HTR-8/SVneo (cell line): ENCODE data around the gene AIFM3.

Source experiments
- DNase-seq: peaks from one replicate; pipeline ENCODE4 v3.0.0; 2011; ENCODE audit warnings: low spot score, mixed read lengths; ENCODE audit not compliant: insufficient read length
- FAIRE-seq: peaks from 2 replicates; lab custom pipeline; 2011; peaks lifted over from hg19 to GRCh38; lab: Jason Lieb, UNC

AIFM3 gene

DNA sequence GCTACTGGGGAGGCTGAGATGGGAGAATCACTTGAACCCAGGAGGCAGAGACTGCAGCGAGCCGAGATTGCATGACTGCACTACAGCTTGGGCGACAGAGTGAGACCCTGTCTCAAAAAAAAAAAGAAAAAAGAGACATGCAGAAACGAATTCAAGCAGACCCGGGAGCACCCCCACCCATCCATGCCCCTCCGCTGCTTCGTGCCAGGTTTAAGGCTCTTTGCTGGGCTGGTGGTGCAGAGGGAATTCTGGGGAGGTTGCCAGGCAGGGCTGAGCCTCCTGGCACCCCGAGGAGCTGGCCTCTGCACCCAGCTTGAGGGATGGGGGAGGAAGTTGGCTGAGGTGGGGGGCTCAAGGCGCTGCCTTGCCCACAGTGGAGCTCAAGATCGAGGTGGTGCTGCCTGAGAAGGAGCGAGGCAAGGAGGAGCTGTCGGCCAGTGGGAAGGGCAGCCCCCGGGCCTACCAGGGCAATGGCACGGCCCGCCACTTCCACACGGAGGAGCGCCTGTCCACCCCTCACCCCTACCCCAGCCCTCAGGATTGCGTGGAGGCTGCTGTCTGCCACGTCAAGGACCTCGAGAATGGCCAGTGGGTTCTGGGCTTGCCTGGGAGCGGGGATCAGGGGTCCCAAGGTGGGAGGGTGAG, 6.0 kb downstream of the AIFM3 start:
- no peak for FAIRE-seq
- DNase-seq, result no peak

DNA sequence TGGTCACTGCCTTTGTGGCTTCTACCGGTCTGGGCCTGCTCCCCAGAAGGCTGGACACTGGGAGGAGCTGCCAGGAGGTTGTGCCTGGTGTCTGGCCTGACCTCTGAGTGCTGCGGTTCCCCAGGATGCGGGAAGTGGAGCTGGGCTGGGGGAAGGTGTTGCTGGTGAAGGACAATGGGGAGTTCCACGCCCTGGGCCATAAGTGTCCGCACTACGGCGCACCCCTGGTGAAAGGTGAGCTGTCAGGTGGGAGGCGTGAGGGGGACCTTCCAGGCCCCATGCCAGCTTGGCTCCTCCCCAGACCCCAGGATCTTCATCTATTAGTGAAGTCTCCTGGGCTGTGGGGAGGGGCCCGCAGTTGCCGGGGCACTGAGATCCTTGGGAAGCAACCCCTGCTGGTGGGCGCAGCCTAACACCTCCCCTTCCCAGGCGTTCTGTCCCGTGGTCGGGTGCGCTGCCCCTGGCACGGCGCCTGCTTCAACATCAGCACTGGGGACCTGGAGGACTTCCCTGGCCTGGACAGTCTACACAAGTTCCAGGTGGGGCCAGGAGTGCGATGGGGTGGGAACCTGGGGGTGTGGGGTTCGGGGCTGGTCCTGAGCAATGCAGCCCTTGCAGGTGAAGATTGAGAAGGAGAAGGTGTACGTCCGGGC, 6.7 kb downstream of the AIFM3 start:
- FAIRE-seq, result no peak
- DNase-seq, result no peak

GRCh38 chr22:20974336-20974955, 7.4 kb downstream of the AIFM3 start:
- no peak for FAIRE-seq
- DNase-seq, result no peak

GRCh38 chr22:20975541-20976290, 8.7 kb downstream of the AIFM3 start:
- FAIRE-seq (no peak), DNase-seq (no peak)

GRCh38 chr22:20976291-20976877, 9.3 kb downstream of the AIFM3 start:
- FAIRE-seq, result no peak
- no peak for DNase-seq

- FAIRE-seq (no peak), DNase-seq (no peak)
Observed at GRCh38 chr22:20977019-20977418, 10.0 kb downstream of the AIFM3 start.

GRCh38 chr22:20977516-20978170, 10.6 kb downstream of the AIFM3 start:
- DNase-seq (no peak), FAIRE-seq (no peak)

- no peak for DNase-seq
- FAIRE-seq, result no peak
Observed at GRCh38 chr22:20978419-20978818, 11.4 kb downstream of the AIFM3 start.

DNA sequence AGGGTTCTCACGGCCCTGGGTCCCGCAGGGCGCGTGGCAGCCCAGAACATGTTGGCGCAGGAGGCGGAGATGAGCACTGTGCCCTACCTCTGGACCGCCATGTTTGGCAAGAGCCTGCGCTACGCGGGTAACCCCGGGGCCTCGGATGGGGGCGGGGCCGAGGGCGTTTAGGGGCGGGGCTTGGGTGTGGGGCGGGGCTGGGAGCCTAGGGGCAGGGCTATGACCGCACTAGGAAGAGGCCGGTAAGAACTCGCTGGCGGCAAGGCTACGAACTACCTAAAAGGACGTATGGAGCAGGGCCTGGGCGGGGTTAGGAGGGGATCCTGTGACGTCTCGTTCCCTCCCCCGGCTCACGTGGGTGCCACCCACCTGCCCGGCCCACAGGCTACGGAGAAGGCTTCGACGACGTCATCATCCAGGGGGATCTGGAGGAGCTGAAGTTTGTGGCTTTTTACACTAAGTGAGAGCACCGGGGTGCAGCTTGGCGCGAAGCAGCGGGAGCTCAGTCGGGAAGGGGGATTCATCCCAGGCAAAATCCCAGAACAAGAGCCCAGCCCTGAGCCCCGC, 12.3 kb downstream of the AIFM3 start:
- FAIRE-seq (no peak), DNase-seq (no peak)

DNA sequence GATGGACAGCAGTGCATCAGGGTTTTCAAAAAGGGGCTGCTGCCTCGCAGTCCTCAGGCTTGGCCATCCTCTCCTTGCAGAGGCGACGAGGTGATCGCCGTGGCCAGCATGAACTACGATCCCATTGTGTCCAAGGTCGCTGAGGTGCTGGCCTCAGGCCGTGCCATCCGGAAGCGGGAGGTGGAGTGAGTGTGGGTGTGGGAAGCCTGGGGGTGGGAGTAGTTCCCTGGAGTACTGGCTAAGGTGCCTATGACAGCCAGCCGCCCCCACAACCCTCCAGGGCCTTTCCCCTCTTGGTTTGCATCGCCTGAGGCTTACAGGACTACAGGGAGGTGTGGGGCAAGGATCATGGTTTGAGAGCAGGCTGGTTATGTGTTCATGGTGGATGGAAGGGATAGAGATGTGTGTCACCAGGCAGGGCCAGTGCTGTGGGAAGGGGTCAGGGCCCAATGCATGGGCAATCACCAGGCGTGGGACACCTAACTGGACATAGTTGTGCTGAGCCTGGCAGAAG, 12.9 kb downstream of the AIFM3 start:
- no peak for DNase-seq

GRCh38 chr22:20980523-20980922, 13.5 kb downstream of the AIFM3 start:
- no peak for FAIRE-seq

More for the DNA sequence above, 12.9 kb downstream of the AIFM3 start:
- FAIRE-seq, result no peak

DNA sequence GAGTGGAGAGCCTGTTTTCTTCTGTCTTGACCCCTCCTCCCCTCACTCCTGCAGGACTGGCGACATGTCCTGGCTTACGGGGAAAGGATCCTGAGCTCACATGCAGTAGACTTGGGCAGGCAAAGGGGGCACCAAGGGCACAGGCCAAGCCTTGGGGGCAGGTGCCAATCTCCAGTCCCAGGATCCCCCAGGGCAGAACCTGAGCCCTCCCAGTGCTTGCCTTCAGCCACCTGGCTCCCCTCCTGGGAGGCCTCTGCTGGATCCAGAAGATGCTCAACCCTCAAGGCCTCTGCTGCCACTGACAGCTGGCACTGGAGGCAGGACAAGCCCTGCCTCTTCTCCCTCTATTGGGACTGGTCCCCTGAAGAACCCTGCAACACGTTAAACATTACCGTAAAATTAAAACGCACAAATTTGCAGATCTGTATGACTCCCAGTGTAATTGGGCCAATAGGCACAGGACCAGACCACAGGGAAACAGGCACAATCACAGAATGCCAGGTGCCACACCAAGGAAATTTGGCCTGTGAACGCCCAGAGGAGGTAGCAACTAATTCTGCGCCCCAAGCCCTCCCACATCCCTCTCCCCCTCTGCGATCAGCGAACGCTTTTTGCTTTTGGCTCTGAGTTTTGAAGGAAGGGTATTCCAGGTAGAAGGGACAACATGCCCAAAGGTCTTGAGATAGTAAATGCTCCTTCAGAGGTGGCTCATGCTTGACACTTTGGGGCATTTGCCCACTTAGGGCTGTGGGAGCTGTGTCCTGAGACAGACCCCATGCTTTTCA, 14.1 kb downstream of the AIFM3 start:
- FAIRE-seq, result no peak
- DNase-seq, result no peak

More at GRCh38 chr22:20980523-20980922, 13.5 kb downstream of the AIFM3 start:
- no peak for DNase-seq

DNA sequence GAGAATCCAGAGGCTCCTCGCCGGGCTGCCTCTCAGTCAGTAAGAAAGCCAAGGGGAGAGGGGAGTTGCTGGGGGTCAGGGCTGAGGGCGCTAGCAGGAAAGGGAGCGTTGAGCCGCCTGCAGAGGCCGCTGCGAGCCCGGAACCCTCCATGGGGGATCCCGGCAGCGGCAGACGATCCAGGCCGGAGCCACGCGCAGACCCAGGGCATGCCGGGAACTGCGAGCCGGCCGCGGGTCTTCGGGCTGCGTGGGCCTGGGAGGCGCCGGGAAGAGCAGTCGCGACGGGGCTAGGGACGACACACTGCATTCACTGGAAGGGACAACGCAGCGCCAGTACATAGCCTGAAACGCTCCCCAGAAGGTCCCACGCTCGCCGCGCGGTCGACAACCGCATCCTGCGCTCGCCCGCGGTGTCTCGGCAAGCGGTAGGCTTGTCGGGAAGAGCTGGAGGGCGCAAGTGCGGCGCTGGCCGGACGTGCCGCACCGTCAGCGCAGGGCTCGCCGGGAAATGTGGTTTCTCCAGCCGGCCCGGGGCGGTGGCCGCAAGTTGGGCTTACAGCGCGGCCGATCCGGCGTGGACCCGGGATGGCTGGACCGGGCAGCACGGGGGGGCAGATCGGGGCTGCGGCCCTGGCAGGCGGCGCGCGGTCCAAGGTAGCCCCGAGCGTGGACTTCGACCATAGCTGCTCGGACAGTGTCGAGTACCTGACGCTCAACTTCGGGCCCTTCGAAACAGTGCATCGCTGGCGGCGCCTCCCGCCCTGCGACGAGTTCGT, 14.9 kb downstream of the AIFM3 start, which contains the start of gene LZTR1:
Gene LZTR1 (plus strand): TSS at position 511 of the 776 bp plus-strand sequence. CDS start 75 bp downstream, at position 586.
- DNase-seq, result peak; percentile 67
- no peak for FAIRE-seq

- FAIRE-seq, result no peak
Observed at GRCh38 chr22:20982563-20982882, 15.5 kb downstream of the AIFM3 start.

DNA sequence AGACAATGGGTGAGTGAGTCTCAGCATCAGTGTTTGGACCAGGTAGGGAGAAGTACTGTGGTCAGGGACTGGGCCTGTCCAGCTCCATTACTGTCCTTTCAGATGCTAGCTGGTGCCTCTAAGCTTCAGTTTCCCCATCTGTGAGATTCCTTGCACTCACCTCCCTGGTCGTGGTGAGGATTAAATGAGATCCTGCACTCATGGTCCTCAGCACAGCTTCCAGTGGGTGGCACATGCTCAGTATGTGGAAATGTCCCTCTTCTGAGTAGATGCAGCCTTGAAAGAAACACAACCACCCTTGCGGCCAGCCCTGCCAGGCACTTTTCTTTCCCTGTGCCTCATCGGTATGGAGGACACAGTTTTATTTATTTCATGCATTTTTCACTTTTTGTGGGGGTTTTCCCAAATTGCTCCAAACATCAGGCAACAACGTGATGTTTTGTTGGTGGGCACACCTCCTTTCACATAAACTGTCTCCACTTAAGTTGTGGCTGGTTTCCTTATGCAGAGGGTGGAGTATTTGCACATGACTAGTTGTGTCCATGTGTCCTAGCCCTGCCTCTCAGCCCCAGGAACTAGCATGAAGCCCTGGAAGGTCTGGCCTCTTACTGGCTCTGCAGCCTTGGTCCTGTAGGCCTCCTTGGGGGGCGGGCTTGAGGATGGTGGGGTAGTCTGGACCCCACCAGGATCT, 16.2 kb downstream of the AIFM3 start:
- DNase-seq, result no peak
- FAIRE-seq, result no peak

More at GRCh38 chr22:20982563-20982882, 15.5 kb downstream of the AIFM3 start:
- no peak for DNase-seq

DNA sequence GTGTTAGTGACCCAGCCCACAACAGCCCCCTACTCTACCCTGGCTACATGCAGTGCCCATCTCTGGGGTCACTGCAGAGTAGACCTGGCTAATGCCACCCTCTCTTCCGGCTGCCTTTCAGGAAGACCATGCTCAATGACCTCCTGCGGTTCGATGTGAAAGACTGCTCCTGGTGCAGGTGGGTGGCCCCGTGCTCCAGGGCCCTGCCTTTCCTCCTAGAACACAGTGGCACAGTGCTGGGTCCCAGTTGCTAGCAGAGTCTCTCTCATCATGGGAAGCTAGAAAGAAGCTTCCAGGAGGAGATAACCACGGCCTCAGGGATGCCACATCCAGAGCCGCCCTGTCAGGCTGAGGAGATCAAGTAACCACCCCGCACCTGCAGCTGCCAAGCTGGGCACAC, 18.7 kb downstream of the AIFM3 start:
- FAIRE-seq, result no peak
- DNase-seq, result no peak

DNA sequence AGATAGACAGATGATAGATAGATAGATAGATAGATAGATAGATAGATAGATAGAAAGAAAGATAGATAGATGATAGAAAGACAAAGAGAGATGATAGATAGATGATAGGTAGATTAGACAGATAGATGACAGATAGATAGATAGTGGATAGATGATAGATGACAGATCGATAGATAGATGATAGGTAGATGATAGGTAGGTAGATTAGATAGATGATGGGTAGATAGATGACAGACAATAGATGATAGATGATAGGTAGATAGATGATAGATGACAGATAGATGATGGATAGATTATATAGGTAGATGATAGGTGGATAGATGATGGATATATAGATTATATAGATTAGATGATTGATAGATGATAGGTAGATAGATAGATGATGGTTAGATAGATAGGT, 19.3 kb downstream of the AIFM3 start:
- no peak for FAIRE-seq

More for the DNA sequence above, 19.3 kb downstream of the AIFM3 start:
- no peak for DNase-seq
